GM15510 (cell line): ENCODE data around the gene SLC9A8.

ENCODE experiments used
- POLR2A ChIP-seq: IDR thresholded peaks from 3 replicates; pipeline ENCODE4 v1.6.1; 2011; ENCODE audit warnings: borderline replicate concordance; ENCODE audit not compliant: insufficient read length; ENCODE audit errors: extremely low read depth

The SLC9A8 gene

DNA sequence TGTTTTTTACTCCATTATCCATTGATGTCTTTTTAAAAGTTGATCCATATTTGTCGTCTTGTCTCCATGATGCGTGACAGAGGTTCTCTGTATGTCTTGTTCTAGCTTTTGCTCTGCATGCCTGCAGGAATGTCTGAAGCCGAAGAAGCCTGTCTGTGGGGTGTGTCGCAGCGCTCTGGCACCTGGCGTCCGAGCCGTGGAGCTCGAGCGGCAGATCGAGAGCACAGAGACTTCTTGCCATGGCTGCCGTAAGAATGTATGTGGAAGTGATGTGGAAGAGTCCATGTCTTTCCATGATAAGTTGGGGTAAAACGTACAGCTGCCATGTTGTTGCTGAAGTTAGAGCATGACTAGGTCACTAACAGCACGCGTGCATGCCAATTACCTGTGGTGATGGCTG, 128.8 kb downstream of the SLC9A8 start:
- TF ChIP-seq POLR2A, result no peak
